HG03342 (cell line): Measurements from ENCODE around the gene ZNF609.
A peak's percentile ranks its signal among the peaks of the same experiment; 100 is the strongest.

Source experiments
- ATAC-seq: cut with Tn5 transposase; IDR thresholded peaks from one replicate; pipeline ENCODE4 v1.9.1; 2021; ENCODE audit warnings: mild to moderate bottlenecking, moderate library complexity; ENCODE audit not compliant: unreplicated experiment

The ZNF609 gene, protein sequence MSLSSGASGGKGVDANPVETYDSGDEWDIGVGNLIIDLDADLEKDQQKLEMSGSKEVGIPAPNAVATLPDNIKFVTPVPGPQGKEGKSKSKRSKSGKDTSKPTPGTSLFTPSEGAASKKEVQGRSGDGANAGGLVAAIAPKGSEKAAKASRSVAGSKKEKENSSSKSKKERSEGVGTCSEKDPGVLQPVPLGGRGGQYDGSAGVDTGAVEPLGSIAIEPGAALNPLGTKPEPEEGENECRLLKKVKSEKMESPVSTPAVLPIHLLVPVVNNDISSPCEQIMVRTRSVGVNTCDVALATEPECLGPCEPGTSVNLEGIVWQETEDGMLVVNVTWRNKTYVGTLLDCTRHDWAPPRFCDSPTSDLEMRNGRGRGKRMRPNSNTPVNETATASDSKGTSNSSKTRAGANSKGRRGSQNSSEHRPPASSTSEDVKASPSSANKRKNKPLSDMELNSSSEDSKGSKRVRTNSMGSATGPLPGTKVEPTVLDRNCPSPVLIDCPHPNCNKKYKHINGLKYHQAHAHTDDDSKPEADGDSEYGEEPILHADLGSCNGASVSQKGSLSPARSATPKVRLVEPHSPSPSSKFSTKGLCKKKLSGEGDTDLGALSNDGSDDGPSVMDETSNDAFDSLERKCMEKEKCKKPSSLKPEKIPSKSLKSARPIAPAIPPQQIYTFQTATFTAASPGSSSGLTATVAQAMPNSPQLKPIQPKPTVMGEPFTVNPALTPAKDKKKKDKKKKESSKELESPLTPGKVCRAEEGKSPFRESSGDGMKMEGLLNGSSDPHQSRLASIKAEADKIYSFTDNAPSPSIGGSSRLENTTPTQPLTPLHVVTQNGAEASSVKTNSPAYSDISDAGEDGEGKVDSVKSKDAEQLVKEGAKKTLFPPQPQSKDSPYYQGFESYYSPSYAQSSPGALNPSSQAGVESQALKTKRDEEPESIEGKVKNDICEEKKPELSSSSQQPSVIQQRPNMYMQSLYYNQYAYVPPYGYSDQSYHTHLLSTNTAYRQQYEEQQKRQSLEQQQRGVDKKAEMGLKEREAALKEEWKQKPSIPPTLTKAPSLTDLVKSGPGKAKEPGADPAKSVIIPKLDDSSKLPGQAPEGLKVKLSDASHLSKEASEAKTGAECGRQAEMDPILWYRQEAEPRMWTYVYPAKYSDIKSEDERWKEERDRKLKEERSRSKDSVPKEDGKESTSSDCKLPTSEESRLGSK (N-terminal part only)

GRCh38 chr15:64460206-64460723, at the start of gene ZNF609:
ZNF609 (plus strand) TSS chr15:64460578; CDS start chr15:64499420, 38,842 bp downstream.
- ATAC-seq: peak; percentile 49

DNA sequence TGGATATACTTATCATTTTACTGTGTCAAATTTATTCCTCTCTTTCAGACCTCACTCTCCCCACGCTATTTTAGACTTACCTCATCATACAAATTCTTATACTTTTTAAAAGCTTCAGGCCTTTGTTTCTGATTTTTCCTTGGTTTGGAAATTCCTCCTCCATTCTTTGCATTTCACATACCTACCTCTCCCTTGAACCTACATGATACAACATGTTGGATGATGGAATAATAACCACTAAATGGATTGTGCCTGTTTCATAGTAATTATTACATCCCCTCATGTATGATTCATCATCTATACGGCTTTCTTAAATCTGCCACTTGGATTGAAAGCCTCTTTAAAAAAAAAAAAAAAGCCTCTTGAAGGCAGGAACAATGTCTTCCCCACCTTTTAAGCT, 48.2 kb upstream of the ZNF609 start:
- no peak for ATAC-seq

GRCh38 chr15:64422697-64423096, 37.7 kb upstream of the ZNF609 start:
- no peak for ATAC-seq

GRCh38 chr15:64423970-64424369, 36.4 kb upstream of the ZNF609 start:
- no peak for ATAC-seq

DNA sequence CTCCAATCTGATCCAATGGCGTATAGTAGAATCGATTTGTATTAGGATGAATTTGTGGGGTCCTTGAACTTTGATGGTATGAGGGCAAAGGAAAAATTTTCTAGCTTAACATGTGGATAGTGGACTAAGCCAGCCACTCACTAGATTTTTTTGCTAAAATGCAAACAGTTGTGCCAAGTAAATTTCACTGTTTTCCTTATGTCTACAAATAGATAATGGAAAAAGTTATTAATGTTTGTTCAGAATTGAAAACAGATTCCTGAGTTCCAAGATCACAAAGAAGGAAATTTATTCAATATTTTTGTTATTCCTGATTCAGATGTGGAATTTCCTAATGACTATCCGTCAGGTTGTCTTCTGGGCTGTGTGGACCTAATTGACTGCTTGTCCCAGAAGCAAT, 35.2 kb upstream of the ZNF609 start:
- ATAC-seq: no peak

- ATAC-seq: no peak
Observed at GRCh38 chr15:64426845-64427465, 33.4 kb upstream of the ZNF609 start.

DNA sequence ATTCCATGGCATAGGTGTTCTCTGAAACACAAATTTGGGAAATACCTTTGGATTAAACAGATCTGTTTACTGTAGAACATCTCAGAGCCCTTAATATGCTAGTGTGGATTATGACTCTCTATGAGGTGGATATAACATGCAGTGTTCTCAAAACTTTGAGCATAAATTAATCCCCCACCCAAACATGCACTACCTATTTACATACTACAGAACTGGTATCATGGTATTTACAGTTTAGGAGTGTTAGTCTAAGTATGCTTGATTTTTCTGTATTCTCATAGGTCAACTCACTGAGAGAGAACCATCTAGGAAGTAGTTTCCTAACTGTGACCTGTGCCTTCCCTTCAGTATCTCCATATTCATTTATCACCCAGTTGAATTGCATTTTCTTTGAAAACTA, 30.9 kb upstream of the ZNF609 start:
- ATAC-seq: no peak

- no peak for ATAC-seq
Observed at GRCh38 chr15:64430000-64430735, 30.2 kb upstream of the ZNF609 start.

DNA sequence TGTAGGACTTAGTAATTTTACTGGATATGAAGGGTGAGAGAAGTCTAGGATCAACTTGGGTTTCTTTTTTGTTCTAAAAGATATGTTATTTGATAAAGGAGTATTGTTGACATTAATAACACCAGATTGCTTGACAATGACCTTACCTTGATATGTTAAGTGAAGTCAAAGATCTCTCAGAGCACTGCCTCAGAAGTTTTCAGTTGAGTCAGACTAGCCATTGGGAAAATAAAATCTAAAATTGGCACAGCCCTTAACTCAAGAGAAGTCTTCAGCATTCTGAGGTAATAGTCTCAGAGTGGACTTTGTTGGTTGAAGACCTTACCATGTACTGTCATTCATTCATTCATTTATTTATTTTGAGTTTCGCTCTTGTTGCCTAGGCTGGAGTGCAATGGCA, 22.4 kb upstream of the ZNF609 start:
- no peak for ATAC-seq

DNA sequence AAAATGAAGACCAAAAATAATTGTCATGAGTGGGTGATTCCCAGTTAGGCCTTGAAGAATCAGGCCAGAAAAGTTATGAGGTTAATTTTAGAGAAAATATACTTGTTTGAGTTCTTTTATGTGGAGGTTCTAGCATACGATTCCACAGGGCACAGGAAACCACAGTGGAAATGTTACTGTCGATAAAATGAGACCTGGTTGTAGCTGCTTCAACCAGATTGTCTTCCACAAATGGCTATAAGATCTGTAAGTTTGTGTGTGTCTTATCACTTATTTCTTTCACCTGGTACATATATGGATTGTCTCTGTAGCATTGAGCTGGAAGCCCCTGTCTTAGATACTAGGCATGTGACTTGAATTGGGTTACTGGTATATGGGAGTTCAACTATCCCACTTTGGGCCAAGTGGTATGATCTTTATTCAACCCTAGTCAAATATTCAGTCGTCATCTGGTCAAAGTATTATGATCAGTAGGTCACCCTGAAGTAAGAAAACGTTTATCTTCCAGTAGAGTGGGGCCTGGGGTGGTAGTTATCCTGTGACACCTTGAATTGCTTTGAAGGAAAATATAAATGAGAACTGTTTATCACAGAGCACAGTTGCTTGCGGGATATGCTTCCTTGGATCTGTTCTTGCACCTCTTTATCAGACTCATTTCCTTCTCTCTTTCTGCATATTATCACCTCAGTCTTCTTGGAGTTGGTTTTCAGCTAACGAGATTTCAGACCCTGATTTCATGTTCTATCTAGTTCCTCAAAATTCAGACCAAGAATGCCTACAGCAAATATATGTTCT, 21.5 kb upstream of the ZNF609 start:
- no peak for ATAC-seq

- ATAC-seq: no peak
Observed at GRCh38 chr15:64441852-64442251, 18.5 kb upstream of the ZNF609 start.

DNA sequence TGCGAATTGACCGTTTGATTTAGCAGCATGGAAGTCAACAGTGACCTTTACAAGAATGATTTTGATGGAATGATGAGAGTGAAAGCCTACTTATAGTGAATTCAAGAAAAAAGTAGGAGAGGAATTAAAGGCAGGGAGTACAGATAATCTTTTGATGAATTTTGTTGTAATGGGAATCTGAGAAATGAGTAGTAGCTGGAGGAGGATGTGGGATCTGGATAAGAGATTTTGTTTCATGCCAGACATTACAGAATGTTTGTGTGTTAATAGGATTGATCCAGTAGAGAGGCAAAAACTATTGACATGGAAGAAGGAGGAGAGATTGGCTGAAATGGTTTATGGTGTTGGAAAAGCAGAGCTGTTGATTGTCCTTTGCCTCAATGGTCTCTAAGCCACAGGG, 17.4 kb upstream of the ZNF609 start:
- ATAC-seq: no peak

DNA sequence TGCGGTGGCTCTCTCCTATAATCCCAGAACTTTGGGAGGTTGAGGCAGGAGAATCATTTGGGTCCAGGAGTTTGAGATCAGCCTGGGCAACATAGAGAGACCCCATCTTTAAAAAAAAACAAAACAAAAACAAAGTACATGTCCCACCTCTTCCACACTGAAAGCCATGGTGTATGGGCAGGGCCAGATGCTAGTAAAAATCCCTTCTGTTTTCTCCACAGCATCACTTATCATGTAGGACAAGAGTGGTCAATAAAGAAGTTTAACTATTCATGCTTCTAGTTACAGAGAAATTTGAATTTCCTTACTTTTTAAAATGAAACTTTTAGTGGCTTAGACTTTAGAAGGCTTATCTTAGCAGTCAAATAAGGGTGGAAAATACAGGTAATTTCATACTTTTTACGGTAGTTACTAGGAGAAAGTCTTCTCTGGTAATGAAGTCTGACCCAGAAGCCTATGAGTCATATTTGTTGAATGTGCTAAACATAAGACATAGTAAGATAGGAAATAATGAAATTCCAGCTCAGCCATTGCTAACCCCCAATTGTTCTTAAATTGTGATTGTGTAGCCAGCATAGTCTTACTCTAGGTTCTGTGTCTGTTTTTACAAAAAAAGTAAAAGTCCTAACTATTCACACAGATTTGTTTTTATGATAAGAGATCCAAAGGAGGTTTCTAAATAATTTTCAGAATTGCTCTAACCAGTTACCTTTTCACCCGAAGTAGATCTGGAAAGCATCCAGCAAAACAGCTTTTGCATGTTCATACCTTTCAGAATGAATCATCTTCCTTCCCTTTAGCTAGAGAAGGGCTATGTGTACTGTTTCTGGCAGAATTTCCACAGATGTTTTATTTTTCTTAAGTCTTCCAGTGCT, 16.4 kb upstream of the ZNF609 start:
- ATAC-seq: peak; percentile 62

GRCh38 chr15:64444836-64445235, 15.5 kb upstream of the ZNF609 start:
- no peak for ATAC-seq

GRCh38 chr15:64447536-64448315, 12.7 kb upstream of the ZNF609 start:
- no peak for ATAC-seq

DNA sequence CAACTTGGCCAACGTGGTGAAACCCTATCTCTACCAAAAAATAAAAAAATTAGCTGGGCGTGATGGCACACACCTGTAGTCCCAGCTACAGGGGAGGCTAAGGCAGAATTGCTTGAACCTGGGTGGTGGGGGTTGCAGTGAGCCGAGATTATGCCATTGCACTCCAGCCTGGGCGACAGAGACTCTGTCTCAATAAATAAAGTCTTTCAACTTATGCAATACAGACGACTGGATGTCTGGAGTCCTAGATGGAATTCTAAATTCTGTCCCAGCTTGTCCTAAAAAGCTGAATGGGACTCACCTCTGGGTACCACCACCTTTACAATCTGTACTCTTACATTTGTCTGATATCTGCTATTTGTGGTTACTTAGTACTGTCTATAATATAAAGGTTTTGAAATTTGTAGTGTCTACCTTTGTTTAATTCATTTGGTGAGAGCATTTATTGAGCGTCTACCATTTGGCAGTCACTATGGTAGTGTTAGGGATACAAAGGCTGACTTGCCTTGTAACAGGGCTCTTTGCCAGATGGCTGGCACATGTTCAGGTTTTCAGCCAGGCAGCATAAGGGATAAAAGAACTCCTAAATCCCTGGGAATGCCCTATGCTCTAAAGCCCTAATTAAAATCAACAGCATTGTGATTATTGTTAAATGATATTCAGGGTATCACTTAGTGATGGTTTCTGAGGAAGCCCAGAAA, 7.2 kb upstream of the ZNF609 start:
- no peak for ATAC-seq

DNA sequence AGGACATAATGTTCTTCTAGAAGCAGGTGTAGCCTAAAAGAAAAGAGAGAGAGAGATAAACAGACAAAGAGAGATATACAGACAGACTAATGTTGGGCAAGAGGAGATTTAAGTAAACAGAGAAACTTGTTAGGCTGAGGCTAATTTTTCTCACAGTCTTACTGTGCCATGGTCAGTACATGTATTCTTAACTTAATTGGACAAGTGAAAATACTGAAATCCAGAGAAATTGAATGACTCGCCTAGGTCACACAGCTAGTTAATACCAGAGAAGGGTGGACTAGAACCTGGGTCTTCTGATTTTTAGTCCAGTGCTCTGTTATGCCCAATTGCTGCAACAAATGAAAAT, 6.7 kb upstream of the ZNF609 start:
- no peak for ATAC-seq
